Calu3 (cell line): ENCODE data around the gene RHOBTB3. TPM values are rescaled to one million over a fixed set of nuclear protein-coding genes. Genes with fewer than 3 reads are reported as not detected.

Experiments
- BruUV-seq: library from RNA; stranded (reverse); fragments of 400-500 nt; replicated peaks from 2 replicates; lab custom pipeline; 2021; lab: Mats Ljungman, UMichigan
- CTCF ChIA-PET: fragments of 300-600 bp; sonication (Branson Sonifier 250); formaldehyde crosslinking; loops from one replicate; lab custom pipeline; 2022; ENCODE audit warnings: antibody characterized with exemption; lab: Charles Lee
- DNase-seq: peaks from one replicate; pipeline ENCODE4 v3.0.0; 2022
- H3K27ac Mint-ChIP-seq: one replicate; pipeline ENCODE4 v1.8.0; 2022; ENCODE audit warnings: mixed read lengths; ENCODE audit not compliant: unreplicated experiment
- H3K27me3 Mint-ChIP-seq: one replicate; pipeline ENCODE4 v1.8.0; 2022; ENCODE audit warnings: mixed read lengths; ENCODE audit not compliant: unreplicated experiment
- H3K36me3 Mint-ChIP-seq: one replicate; pipeline ENCODE4 v1.8.0; 2022; ENCODE audit warnings: mild to moderate bottlenecking, moderate library complexity, mixed read lengths; ENCODE audit not compliant: insufficient read depth, unreplicated experiment
- H3K4me1 Mint-ChIP-seq: one replicate; pipeline ENCODE4 v1.8.0; 2022; ENCODE audit warnings: mild to moderate bottlenecking, low read depth, mixed read lengths; ENCODE audit not compliant: unreplicated experiment
- H3K4me3 Mint-ChIP-seq: one replicate; pipeline ENCODE4 v1.8.0; 2022; ENCODE audit warnings: mild to moderate bottlenecking, low read depth, moderate library complexity, mixed read lengths; ENCODE audit not compliant: unreplicated experiment
- H3K9me3 Mint-ChIP-seq: one replicate; pipeline ENCODE4 v1.8.0; 2022; ENCODE audit warnings: low read depth, mixed read lengths; ENCODE audit not compliant: unreplicated experiment
- intact Hi-C: fragments of 100-400 bp; cut with micrococcal nuclease; formaldehyde crosslinking; loops from one replicate; pipeline ENCODE4 v1.10.0; 2022; ENCODE audit not compliant: unreplicated experiment
- total RNA-seq: library from RNA; stranded (reverse); gene quantifications from 2 replicates; pipeline ENCODE4 v1.2.3, GENCODE V29; 2022
- TF ChIP-seq, protein P1 (sequence below): fragments of 200-600 bp; IDR thresholded peaks from one replicate; pipeline ENCODE4 v1.8.0; 2022; ENCODE audit warnings: antibody characterized with exemption; ENCODE audit not compliant: unreplicated experiment

The RHOBTB3 gene
- total RNA-seq, 1 experiment from 2014 or later = 41.1 TPM

- TF ChIP-seq, protein P1, sequence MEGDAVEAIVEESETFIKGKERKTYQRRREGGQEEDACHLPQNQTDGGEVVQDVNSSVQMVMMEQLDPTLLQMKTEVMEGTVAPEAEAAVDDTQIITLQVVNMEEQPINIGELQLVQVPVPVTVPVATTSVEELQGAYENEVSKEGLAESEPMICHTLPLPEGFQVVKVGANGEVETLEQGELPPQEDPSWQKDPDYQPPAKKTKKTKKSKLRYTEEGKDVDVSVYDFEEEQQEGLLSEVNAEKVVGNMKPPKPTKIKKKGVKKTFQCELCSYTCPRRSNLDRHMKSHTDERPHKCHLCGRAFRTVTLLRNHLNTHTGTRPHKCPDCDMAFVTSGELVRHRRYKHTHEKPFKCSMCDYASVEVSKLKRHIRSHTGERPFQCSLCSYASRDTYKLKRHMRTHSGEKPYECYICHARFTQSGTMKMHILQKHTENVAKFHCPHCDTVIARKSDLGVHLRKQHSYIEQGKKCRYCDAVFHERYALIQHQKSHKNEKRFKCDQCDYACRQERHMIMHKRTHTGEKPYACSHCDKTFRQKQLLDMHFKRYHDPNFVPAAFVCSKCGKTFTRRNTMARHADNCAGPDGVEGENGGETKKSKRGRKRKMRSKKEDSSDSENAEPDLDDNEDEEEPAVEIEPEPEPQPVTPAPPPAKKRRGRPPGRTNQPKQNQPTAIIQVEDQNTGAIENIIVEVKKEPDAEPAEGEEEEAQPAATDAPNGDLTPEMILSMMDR = no peak
- intact Hi-C loops = no loop called here
- no peaks in the 10 kb centered on the region for H3K4me1 Mint-ChIP-seq
- CTCF ChIA-PET = no interaction called here
- no peaks in the 10 kb centered on the region for H3K27me3 Mint-ChIP-seq
- H3K9me3 Mint-ChIP-seq = no peaks in the 10 kb centered on the region
- H3K36me3 Mint-ChIP-seq = peaks cover 5% of the 10 kb centered on the region
- no peak overlapping the region for H3K4me3 Mint-ChIP-seq
- no peak overlapping the region for H3K27ac Mint-ChIP-seq
- no peak for DNase-seq
- no TSS peak for BruUV-seq
These were observed 46.3 kb downstream of the RHOBTB3 start for GRCh38 chr5:95777441-95777840.

- no peak overlapping the region for H3K27ac Mint-ChIP-seq
- DNase-seq = no peak
- no peaks in the 10 kb centered on the region for H3K9me3 Mint-ChIP-seq
- intact Hi-C loops = no loop called here
- H3K36me3 Mint-ChIP-seq = peaks cover 5% of the 10 kb centered on the region
- CTCF ChIA-PET = interaction anchor here (0.6 kb wide), 1 partner anchor 94 kb away, joined by 3 read pairs; no protein-coding TSS in a partner anchor
- H3K27me3 Mint-ChIP-seq = no peaks in the 10 kb centered on the region
- no peaks in the 10 kb centered on the region for H3K4me1 Mint-ChIP-seq
- H3K4me3 Mint-ChIP-seq = no peak overlapping the region
- no TSS peak for BruUV-seq
- TF ChIP-seq, protein P1 = no peak
These were observed 47.7 kb downstream of the RHOBTB3 start for GRCh38 chr5:95778713-95779436.

GRCh38 chr5:95779611-95780010, 48.5 kb downstream of the RHOBTB3 start:
- DNase-seq = no peak
- Mint-ChIP-seq H3K27me3 (no peaks in the 10 kb centered on the region), H3K27ac (no peak overlapping the region), H3K4me3 (no peak overlapping the region), H3K9me3 (no peaks in the 10 kb centered on the region), H3K4me1 (no peaks in the 10 kb centered on the region), H3K36me3 (peaks cover 7% of the 10 kb centered on the region)
- intact Hi-C loops = loop anchor here (2.0 kb wide), 1 partner anchor 115 kb away; no protein-coding TSS in a partner anchor
- CTCF ChIA-PET = no interaction called here
- BruUV-seq = no TSS peak
- TF ChIP-seq, protein P1 = no peak

GRCh38 chr5:95780597-95780996, 49.5 kb downstream of the RHOBTB3 start:
- Mint-ChIP-seq H3K27me3 (no peaks in the 10 kb centered on the region), H3K36me3 (peaks cover 17% of the 10 kb centered on the region), H3K4me1 (no peaks in the 10 kb centered on the region), H3K9me3 (no peaks in the 10 kb centered on the region), H3K4me3 (no peak overlapping the region), H3K27ac (no peak overlapping the region)
- intact Hi-C loops = loop anchor here (2.0 kb wide), 1 partner anchor 116 kb away; no protein-coding TSS in a partner anchor
- CTCF ChIA-PET = interaction anchor here (0.8 to 1.8 kb wide), 18 partner anchors 20 to 225 kb away, joined by 3 to 28 read pairs (median 6); partner anchors contain the start of genes ARSK, GLRX and RFESD
- DNase-seq = no peak
- BruUV-seq = no TSS peak
- TF ChIP-seq, protein P1 = no peak
